Measurements from ENCODE around the gene MAP3K10. TPM values are rescaled to one million over a fixed set of nuclear protein-coding genes. Genes with fewer than 3 reads are reported as not detected.
A peak's percentile ranks its signal among the peaks of the same experiment; 100 is the strongest.

Gene MAP3K10
- total and polyA plus RNA-seq, 9 of the 15 experiments (the other 6 are each of a cell fraction or from before 2014, with no cell fraction given), result 0.01 to 8.0 (median 2.7) TPM; not detected in 1

DNA sequence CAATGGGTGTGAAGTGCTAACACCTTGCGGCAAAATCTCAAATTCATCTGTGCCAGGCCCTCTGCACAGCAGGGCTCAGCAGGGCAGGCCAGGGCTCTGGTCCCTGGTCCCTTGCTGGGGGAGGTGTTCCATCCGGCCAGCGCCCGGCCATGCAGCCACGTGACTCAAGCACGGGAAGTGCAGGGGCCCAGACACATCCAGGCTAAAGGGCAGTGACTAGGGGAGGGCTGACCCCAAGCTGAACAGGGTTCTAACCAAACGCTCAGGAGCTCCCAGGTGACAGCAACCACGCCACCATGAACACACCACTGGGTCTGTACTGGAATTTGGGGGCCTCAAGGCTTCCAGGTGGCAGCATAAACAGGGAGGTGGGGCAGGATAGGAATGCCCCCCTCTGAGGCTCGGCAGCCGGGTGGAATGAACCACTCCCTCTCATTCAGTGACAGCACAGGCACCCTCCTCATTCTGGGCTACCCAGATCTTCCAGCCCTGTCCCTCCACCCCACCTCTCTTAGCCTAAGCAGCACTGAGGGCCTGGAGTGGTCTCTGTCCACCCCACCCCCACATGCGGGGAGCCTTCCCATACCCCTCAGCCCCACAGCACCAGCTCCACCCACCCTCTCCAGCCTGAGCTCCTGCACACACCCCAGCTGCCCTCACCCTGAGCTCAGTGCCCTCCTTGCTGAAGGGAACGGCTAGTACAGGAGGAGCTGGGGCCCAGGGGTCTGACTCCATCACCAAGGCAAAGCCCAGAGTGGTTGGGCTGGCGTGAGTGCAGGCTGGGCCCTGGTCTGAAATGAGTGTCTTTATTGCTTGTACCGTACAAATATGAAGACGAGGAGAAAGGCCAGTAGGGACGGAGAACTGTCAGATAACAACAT lies 40.6 kb downstream of the MAP3K10 start (continued):
- TF ChIP-seq, protein P1, sequence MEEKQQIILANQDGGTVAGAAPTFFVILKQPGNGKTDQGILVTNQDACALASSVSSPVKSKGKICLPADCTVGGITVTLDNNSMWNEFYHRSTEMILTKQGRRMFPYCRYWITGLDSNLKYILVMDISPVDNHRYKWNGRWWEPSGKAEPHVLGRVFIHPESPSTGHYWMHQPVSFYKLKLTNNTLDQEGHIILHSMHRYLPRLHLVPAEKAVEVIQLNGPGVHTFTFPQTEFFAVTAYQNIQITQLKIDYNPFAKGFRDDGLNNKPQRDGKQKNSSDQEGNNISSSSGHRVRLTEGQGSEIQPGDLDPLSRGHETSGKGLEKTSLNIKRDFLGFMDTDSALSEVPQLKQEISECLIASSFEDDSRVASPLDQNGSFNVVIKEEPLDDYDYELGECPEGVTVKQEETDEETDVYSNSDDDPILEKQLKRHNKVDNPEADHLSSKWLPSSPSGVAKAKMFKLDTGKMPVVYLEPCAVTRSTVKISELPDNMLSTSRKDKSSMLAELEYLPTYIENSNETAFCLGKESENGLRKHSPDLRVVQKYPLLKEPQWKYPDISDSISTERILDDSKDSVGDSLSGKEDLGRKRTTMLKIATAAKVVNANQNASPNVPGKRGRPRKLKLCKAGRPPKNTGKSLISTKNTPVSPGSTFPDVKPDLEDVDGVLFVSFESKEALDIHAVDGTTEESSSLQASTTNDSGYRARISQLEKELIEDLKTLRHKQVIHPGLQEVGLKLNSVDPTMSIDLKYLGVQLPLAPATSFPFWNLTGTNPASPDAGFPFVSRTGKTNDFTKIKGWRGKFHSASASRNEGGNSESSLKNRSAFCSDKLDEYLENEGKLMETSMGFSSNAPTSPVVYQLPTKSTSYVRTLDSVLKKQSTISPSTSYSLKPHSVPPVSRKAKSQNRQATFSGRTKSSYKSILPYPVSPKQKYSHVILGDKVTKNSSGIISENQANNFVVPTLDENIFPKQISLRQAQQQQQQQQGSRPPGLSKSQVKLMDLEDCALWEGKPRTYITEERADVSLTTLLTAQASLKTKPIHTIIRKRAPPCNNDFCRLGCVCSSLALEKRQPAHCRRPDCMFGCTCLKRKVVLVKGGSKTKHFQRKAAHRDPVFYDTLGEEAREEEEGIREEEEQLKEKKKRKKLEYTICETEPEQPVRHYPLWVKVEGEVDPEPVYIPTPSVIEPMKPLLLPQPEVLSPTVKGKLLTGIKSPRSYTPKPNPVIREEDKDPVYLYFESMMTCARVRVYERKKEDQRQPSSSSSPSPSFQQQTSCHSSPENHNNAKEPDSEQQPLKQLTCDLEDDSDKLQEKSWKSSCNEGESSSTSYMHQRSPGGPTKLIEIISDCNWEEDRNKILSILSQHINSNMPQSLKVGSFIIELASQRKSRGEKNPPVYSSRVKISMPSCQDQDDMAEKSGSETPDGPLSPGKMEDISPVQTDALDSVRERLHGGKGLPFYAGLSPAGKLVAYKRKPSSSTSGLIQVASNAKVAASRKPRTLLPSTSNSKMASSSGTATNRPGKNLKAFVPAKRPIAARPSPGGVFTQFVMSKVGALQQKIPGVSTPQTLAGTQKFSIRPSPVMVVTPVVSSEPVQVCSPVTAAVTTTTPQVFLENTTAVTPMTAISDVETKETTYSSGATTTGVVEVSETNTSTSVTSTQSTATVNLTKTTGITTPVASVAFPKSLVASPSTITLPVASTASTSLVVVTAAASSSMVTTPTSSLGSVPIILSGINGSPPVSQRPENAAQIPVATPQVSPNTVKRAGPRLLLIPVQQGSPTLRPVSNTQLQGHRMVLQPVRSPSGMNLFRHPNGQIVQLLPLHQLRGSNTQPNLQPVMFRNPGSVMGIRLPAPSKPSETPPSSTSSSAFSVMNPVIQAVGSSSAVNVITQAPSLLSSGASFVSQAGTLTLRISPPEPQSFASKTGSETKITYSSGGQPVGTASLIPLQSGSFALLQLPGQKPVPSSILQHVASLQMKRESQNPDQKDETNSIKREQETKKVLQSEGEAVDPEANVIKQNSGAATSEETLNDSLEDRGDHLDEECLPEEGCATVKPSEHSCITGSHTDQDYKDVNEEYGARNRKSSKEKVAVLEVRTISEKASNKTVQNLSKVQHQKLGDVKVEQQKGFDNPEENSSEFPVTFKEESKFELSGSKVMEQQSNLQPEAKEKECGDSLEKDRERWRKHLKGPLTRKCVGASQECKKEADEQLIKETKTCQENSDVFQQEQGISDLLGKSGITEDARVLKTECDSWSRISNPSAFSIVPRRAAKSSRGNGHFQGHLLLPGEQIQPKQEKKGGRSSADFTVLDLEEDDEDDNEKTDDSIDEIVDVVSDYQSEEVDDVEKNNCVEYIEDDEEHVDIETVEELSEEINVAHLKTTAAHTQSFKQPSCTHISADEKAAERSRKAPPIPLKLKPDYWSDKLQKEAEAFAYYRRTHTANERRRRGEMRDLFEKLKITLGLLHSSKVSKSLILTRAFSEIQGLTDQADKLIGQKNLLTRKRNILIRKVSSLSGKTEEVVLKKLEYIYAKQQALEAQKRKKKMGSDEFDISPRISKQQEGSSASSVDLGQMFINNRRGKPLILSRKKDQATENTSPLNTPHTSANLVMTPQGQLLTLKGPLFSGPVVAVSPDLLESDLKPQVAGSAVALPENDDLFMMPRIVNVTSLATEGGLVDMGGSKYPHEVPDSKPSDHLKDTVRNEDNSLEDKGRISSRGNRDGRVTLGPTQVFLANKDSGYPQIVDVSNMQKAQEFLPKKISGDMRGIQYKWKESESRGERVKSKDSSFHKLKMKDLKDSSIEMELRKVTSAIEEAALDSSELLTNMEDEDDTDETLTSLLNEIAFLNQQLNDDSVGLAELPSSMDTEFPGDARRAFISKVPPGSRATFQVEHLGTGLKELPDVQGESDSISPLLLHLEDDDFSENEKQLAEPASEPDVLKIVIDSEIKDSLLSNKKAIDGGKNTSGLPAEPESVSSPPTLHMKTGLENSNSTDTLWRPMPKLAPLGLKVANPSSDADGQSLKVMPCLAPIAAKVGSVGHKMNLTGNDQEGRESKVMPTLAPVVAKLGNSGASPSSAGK (IDR thresholded peaks at IDR 0.05), result peak; percentile 59
- no peak for TF ChIP-seq MCM7 (IDR thresholded peaks at IDR 0.05)
- no peak for TF ChIP-seq MYBL2 (IDR thresholded peaks at IDR 0.05; ENCODE audit: low read depth)
- TF ChIP-seq MYBL2 (CRISPR knock-in tag; IDR thresholded peaks at IDR 0.05; ENCODE audit: borderline replicate concordance), result no peak
- no peak for TF ChIP-seq HDAC3 (IDR thresholded peaks at IDR 0.05; ENCODE audit: borderline replicate concordance, partially characterized antibody)
- TF ChIP-seq ZNF717 (CRISPR knock-in tag; IDR thresholded peaks at IDR 0.05), result no peak
- TF ChIP-seq ZBTB17 (CRISPR knock-in tag; IDR thresholded peaks at IDR 0.05), result peak; percentile 74
- TF ChIP-seq HMGN3 (IDR thresholded peaks at IDR 0.05; ENCODE audit: borderline replicate concordance, extremely low read depth, insufficient read length, low read depth, low read length), result peak; percentile 58
- no peak for TF ChIP-seq ELF1 (tag; IDR thresholded peaks at IDR 0.05)
- TF ChIP-seq, protein P2, sequence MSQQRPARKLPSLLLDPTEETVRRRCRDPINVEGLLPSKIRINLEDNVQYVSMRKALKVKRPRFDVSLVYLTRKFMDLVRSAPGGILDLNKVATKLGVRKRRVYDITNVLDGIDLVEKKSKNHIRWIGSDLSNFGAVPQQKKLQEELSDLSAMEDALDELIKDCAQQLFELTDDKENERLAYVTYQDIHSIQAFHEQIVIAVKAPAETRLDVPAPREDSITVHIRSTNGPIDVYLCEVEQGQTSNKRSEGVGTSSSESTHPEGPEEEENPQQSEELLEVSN (IDR thresholded peaks at IDR 0.05; ENCODE audit: borderline replicate concordance in 1 of 2, extremely low read depth in 1 of 2, insufficient read depth in 1 of 2, insufficient read length in 1 of 2, low read depth in 1 of 2, low read length in 1 of 2, poor library complexity in 1 of 2, severe bottlenecking in 1 of 2), result peak in 1 of 2 experiments; percentile 52
- TF ChIP-seq HDAC2 (IDR thresholded peaks at IDR 0.05), result 0 out of 2 replicates have a peak, but pooled peaks have one; percentile 37

Measured in K562 (cell line).